Fibroblast of lung (primary cell): Measurements from ENCODE around the gene STXBP4.

Experiments used
- CTCF ChIP-seq, 2 donors: IDR thresholded peaks in 1 of 2; conservative IDR thresholded peaks in 1 of 2; 1 replicate in 1 of 2; 2 replicates in 1 of 2; pipeline ENCODE4 v1.5.1; 2011 to 2012; ENCODE audit warnings: low read length in 2 of 2, control low read depth in 1 of 2, inconsistent platforms in 1 of 2, low read depth in 1 of 2, mild to moderate bottlenecking in 1 of 2
- EZH2 ChIP-seq: IDR thresholded peaks from 2 replicates; pipeline ENCODE4 v1.5.1; 2012; ENCODE audit warnings: low read length, control low read depth, mild to moderate bottlenecking; ENCODE audit errors: missing control alignments

- TF ChIP-seq CTCF (conservative IDR thresholded peaks at IDR 0.05 in 1 of 2, IDR thresholded peaks at IDR 0.05 in 1 of 2; ENCODE audit: low read depth in 1 of 2, low read length in 2 of 2): peak in 1 of 2 donors; percentile 5
- no peak for TF ChIP-seq EZH2
Measured at GRCh38 chr17:55081559-55081958, 113.0 kb downstream of the STXBP4 start.
